Stimulated activated CD8-positive, alpha-beta memory T cell treated with anti-CD3 and anti-CD28 coated beads, Interleukin-7, amount 100 ng/mL, for 1 hour (primary cell): ENCODE measurements around the gene FAM156B.
"Not testable (repeated sequence)": the region's sequence is repeated elsewhere in the genome, so short reads cannot be mapped to it uniquely, and the experiment has no call there.

Source experiments
- DNase-seq, 2 donors: peaks; one replicate each; pipeline ENCODE4 v3.0.0-alpha.2; 2020; ENCODE audit warnings: low read depth in 2 of 2

Gene FAM156B

GRCh38 chrX:52923781-52924241 is 26.7 kb downstream of the FAM156B start:
- no peak for DNase-seq

GRCh38 chrX:52930214-52930613 is 33.1 kb downstream of the FAM156B start:
- not testable (repeated sequence) for DNase-seq

GRCh38 chrX:52933213-52933612 is 36.1 kb downstream of the FAM156B start:
- DNase-seq: no peak

- DNase-seq: no peak
These were observed 37.0 kb downstream of the FAM156B start for GRCh38 chrX:52933976-52934703.

GRCh38 chrX:52934704-52935469 is 37.8 kb downstream of the FAM156B start:
- peak; percentile 83 to 90 for DNase-seq

GRCh38 chrX:52935470-52935784 is 38.3 kb downstream of the FAM156B start:
- not testable (repeated sequence) for DNase-seq

- not testable (repeated sequence) for DNase-seq
These were observed 43.6 kb downstream of the FAM156B start for GRCh38 chrX:52940704-52941103.

- DNase-seq: not testable (repeated sequence)
These were observed 44.6 kb downstream of the FAM156B start for GRCh38 chrX:52941728-52942127.

GRCh38 chrX:52945838-52946494 is 48.8 kb downstream of the FAM156B start:
- not testable (repeated sequence) for DNase-seq

GRCh38 chrX:52947501-52947900 is 50.4 kb downstream of the FAM156B start:
- not testable (repeated sequence) for DNase-seq

- DNase-seq: not testable (repeated sequence)
These were observed 51.1 kb downstream of the FAM156B start for GRCh38 chrX:52948265-52948664.

GRCh38 chrX:52949325-52949724 is 52.2 kb downstream of the FAM156B start:
- DNase-seq: not testable (repeated sequence)

GRCh38 chrX:52949884-52950283 is 52.8 kb downstream of the FAM156B start:
- DNase-seq: not testable (repeated sequence)
